Measurements from ENCODE around the gene PIPOX. TPM values are rescaled to one million over a fixed set of nuclear protein-coding genes. Genes with fewer than 3 reads are reported as not detected.

Gene PIPOX
- total and polyA plus RNA-seq, 2 experiments from 2014 or later = 10.2 to 15.8 TPM

GRCh38 chr17:29089601-29090044 is 46.7 kb downstream of the PIPOX start:
- Histone ChIP-seq H3K4me2 (no peak overlapping the region), H3K4me3 (no peak overlapping the region), H3K9me2 (replicated peaks; ENCODE audit: insufficient read depth) (no peaks in the 10 kb centered on the region), H3K36me3 (replicated peaks; ENCODE audit: insufficient read depth, low read depth) (no peaks in the 10 kb centered on the region), H3K9me3 (ENCODE audit: low read depth) (no peaks in the 10 kb centered on the region), H3K27ac (no peak overlapping the region), H3K4me1 (ENCODE audit: insufficient read depth) (no peaks in the 10 kb centered on the region), H3K27me3 (no peaks in the 10 kb centered on the region), H4K20me1 (ENCODE audit: insufficient read depth, poor library complexity, severe bottlenecking) (no peaks in the 10 kb centered on the region), H3K79me2 (no peaks in the 10 kb centered on the region), H2AFZ (no peak overlapping the region)
- 92% methylated on average over 20 of the region's 20 CpGs for WGBS (ENCODE audit: low lambda C conversion rate, missing lambda C conversion rate)
- no peak for TF ChIP-seq CTCF (IDR thresholded peaks at IDR 0.05; ENCODE audit: poor library complexity)
- TF ChIP-seq EZH2phosphoT487 (IDR thresholded peaks at IDR 0.05; ENCODE audit: low read depth, severe bottlenecking, unreplicated experiment) = no peak
- TF ChIP-seq EZH2 (IDR thresholded peaks at IDR 0.05; ENCODE audit: borderline replicate concordance) = no peak
- DNase-seq (ENCODE audit: low spot score) = no peak

- Histone ChIP-seq H3K4me3 (no peak overlapping the region), H3K4me1 (ENCODE audit: insufficient read depth) (no peaks in the 10 kb centered on the region)
- WGBS (ENCODE audit: low lambda C conversion rate, missing lambda C conversion rate) = 89% methylated on average over 4 of the region's 4 CpGs
Measured at GRCh38 chr17:29090108-29090507, 47.2 kb downstream of the PIPOX start.

GRCh38 chr17:29090750-29091605 is 48.0 kb downstream of the PIPOX start:
- Histone ChIP-seq H2AFZ (no peak overlapping the region), H3K4me1 (ENCODE audit: insufficient read depth) (no peaks in the 10 kb centered on the region), H3K9me2 (replicated peaks; ENCODE audit: insufficient read depth) (no peaks in the 10 kb centered on the region), H3K36me3 (replicated peaks; ENCODE audit: insufficient read depth, low read depth) (no peaks in the 10 kb centered on the region), H3K79me2 (no peaks in the 10 kb centered on the region), H3K4me2 (no peak overlapping the region), H3K27me3 (no peaks in the 10 kb centered on the region), H3K27ac (no peak overlapping the region), H4K20me1 (ENCODE audit: insufficient read depth, poor library complexity, severe bottlenecking) (no peaks in the 10 kb centered on the region), H3K9me3 (ENCODE audit: low read depth) (no peaks in the 10 kb centered on the region), H3K4me3 (no peak overlapping the region)
- DNase-seq (ENCODE audit: low spot score) = no peak
- WGBS (ENCODE audit: low lambda C conversion rate, missing lambda C conversion rate) = 80% methylated on average over 12 of the region's 12 CpGs
- TF ChIP-seq EZH2phosphoT487 (IDR thresholded peaks at IDR 0.05; ENCODE audit: low read depth, severe bottlenecking, unreplicated experiment) = no peak
- no peak for TF ChIP-seq EZH2 (IDR thresholded peaks at IDR 0.05; ENCODE audit: borderline replicate concordance)
- no peak for TF ChIP-seq CTCF (IDR thresholded peaks at IDR 0.05; ENCODE audit: poor library complexity)

More at GRCh38 chr17:29090108-29090507, 47.2 kb downstream of the PIPOX start:
- TF ChIP-seq CTCF (IDR thresholded peaks at IDR 0.05; ENCODE audit: poor library complexity) (no peak), EZH2phosphoT487 (IDR thresholded peaks at IDR 0.05; ENCODE audit: low read depth, severe bottlenecking, unreplicated experiment) (no peak)
- H3K4me2 ChIP-seq = no peak overlapping the region
- H3K9me2 ChIP-seq (replicated peaks; ENCODE audit: insufficient read depth) = no peaks in the 10 kb centered on the region
- no peaks in the 10 kb centered on the region for H3K27me3 ChIP-seq
- no peak for DNase-seq (ENCODE audit: low spot score)
- no peaks in the 10 kb centered on the region for H3K79me2 ChIP-seq
- H3K9me3 ChIP-seq (ENCODE audit: low read depth) = no peaks in the 10 kb centered on the region
- no peak overlapping the region for H2AFZ ChIP-seq
- no peak overlapping the region for H3K27ac ChIP-seq
- no peaks in the 10 kb centered on the region for H4K20me1 ChIP-seq (ENCODE audit: insufficient read depth, poor library complexity, severe bottlenecking)
- no peaks in the 10 kb centered on the region for H3K36me3 ChIP-seq (replicated peaks; ENCODE audit: insufficient read depth, low read depth)
